HEK293T (cell line): ENCODE data around the gene VPS37B.

ENCODE experiments used
- CTBP1 ChIP-seq: fragments of 450-650 bp; IDR thresholded peaks from 2 replicates; pipeline ENCODE4 v1.6.1; 2016; ENCODE audit warnings: borderline replicate concordance
- PKNOX1 ChIP-seq: fragments of 450-650 bp; IDR thresholded peaks from 2 replicates; pipeline ENCODE4 v1.6.1; 2016
- SUZ12 ChIP-seq: fragments of 450-650 bp; IDR thresholded peaks from 2 replicates; pipeline ENCODE4 v1.6.1; 2016; ENCODE audit warnings: mild to moderate bottlenecking

GRCh38 chr12:122868471-122869177, 27.3 kb downstream of the VPS37B start:
- TF ChIP-seq PKNOX1 (no peak), SUZ12 (no peak), CTBP1 (no peak)
